Astrocyte of the spinal cord (primary cell): ENCODE data around the gene IQCC.

ENCODE experiments used
- DNase-seq: peaks from one replicate; pipeline ENCODE4 v3.0.0; 2011; ENCODE audit warnings: low read depth, low spot score
- H3K4me3 ChIP-seq: 2 replicates; pipeline ENCODE4 v1.5.1; 2011; ENCODE audit warnings: low read depth, mild to moderate bottlenecking, low read length, moderate library complexity
- CTCF ChIP-seq: IDR thresholded peaks from 2 replicates; pipeline ENCODE4 v1.5.1; 2012; ENCODE audit warnings: low read depth, mild to moderate bottlenecking, low read length, inconsistent platforms
- in situ Hi-C: cut with HindIII; loops from 2 replicates; pipeline ENCODE4 v1.10.0; 2017; ENCODE audit warnings: low sequenced_read_pairs

IQCC gene

DNA sequence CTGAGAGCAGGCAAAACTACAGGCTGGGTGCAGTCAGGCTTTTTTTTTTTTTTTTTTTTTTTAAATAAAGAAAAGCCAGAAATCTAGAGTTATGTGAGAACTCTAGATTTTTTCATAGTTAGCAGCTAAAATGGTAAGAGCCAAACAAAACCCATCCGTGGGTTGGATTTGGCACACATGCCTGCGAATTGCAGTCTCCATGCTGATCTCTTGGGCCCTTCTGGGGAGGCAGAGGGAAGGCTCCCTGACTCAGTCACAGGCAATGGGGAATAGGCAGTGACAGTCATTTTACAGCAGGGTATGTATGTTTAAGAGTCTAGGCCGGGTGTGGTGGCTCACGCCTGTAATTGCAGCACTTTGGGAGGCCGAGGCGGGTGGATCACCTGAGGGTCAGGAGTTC lies 23.4 kb upstream of the IQCC start:
- no peak for DNase-seq
- no peak for TF ChIP-seq CTCF
- H3K4me3 ChIP-seq, result no peak overlapping the region
- in situ Hi-C loops, result no loop called here

DNA sequence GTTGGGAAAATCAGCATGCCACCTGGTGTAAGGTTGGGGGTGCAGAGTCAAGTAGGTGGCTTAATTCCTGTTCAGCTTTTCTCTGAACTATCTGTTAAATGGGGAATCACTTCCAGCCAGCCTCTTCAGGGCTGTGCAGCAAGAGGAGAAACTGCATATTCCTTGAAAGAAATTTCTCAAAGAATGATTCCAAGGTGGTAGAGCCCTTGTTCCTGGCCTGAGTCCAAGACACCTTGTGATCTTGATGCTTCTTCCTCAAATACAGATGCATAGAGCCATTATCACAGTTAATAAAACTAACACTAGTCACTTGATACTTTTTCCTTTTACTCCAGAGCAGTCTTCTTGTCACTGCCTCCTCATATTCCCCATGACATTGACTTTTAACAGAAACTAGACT lies 20.8 kb upstream of the IQCC start:
- DNase-seq, result no peak
- in situ Hi-C loops, result no loop called here
- no peak overlapping the region for H3K4me3 ChIP-seq
- TF ChIP-seq CTCF, result no peak

DNA sequence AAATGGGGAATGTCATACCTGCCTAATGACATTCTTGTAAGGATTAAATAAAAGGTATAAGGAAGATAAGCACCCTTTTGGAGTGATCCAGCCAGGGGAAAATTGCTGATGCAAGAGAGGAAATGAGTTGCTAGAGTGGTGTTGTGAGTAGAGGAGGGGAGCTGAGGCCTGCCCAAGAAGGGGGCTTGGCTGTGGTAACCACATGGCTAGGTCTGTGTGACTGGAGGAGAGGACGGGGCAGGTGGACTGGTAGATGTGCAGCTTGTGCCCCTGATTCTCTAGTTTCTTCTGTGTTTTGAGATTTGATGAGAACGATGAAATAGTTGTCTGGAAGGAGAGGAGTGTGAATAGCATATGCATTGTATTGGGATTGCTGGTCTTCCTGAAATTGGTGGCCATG lies 19.4 kb upstream of the IQCC start:
- DNase-seq, result no peak
- H3K4me3 ChIP-seq, result no peak overlapping the region
- in situ Hi-C loops, result no loop called here
- no peak for TF ChIP-seq CTCF

- in situ Hi-C loops, result no loop called here
- H3K4me3 ChIP-seq, result no peak overlapping the region
- no peak for TF ChIP-seq CTCF
- no peak for DNase-seq
Observed at GRCh38 chr1:32186491-32186890, 19.0 kb upstream of the IQCC start.

- in situ Hi-C loops, result no loop called here
- no peak for TF ChIP-seq CTCF
- H3K4me3 ChIP-seq, result no peak overlapping the region
- DNase-seq, result no peak
Observed at GRCh38 chr1:32187850-32188249, 17.6 kb upstream of the IQCC start.

- H3K4me3 ChIP-seq, result no peak overlapping the region
- no peak for DNase-seq
- TF ChIP-seq CTCF, result no peak
- in situ Hi-C loops, result no loop called here
Observed at GRCh38 chr1:32192220-32192948, 13.1 kb upstream of the IQCC start.

- DNase-seq, result no peak
- in situ Hi-C loops, result no loop called here
- no peak overlapping the region for H3K4me3 ChIP-seq
- TF ChIP-seq CTCF, result no peak
Observed at GRCh38 chr1:32194984-32195383, 10.5 kb upstream of the IQCC start.
